ENCODE results near the gene FAM120AOS. TPM values are rescaled to one million over a fixed set of nuclear protein-coding genes. Genes with fewer than 3 reads are reported as not detected.

FAM120AOS gene
- total and polyA plus RNA-seq, 12 donors = 21.1 to 39.9 (median 31.5) TPM

DNA sequence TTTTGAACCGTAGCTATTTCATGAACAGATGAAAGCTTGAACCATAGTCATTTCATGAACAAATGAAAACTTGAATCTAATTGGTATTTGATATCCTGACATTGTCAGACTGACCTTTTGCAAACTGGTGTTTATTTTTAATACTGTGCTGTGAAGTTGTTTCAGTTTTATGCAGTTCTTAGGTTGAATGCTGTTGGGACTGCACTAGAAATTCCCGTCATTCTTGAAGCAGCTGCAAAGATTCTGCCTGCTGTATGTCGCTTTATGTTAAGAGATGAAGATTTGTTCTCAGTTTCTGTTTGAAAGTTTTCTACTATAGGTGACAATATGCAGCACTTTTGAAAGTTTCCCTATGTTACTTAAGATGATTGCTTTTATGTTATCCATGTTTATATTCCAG, 22.5 kb upstream of the FAM120AOS start:
- TF ChIP-seq, protein P1, sequence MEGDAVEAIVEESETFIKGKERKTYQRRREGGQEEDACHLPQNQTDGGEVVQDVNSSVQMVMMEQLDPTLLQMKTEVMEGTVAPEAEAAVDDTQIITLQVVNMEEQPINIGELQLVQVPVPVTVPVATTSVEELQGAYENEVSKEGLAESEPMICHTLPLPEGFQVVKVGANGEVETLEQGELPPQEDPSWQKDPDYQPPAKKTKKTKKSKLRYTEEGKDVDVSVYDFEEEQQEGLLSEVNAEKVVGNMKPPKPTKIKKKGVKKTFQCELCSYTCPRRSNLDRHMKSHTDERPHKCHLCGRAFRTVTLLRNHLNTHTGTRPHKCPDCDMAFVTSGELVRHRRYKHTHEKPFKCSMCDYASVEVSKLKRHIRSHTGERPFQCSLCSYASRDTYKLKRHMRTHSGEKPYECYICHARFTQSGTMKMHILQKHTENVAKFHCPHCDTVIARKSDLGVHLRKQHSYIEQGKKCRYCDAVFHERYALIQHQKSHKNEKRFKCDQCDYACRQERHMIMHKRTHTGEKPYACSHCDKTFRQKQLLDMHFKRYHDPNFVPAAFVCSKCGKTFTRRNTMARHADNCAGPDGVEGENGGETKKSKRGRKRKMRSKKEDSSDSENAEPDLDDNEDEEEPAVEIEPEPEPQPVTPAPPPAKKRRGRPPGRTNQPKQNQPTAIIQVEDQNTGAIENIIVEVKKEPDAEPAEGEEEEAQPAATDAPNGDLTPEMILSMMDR (IDR thresholded peaks at IDR 0.05) = no peak
- Histone ChIP-seq H3K4me3 (no peak overlapping the region), H3K27me3 (no peaks in the 10 kb centered on the region), H3K36me3 (peaks cover 0 to 77% (median 7%) of the 10 kb centered on the region in 9 donors), H3K4me1 (peaks cover 0 to 45% (median 23%) of the 10 kb centered on the region in 9 donors), H3K27ac (no peak overlapping the region), H3K9me3 (no peaks in the 10 kb centered on the region)
- intact Hi-C loops (cut with DNase I) = no loop called here
- WGBS, 2 donors = 56 to 69% methylated on average over 3 of the region's 3 CpGs
- ATAC-seq (no peak), DNase-seq (no peak)

DNA sequence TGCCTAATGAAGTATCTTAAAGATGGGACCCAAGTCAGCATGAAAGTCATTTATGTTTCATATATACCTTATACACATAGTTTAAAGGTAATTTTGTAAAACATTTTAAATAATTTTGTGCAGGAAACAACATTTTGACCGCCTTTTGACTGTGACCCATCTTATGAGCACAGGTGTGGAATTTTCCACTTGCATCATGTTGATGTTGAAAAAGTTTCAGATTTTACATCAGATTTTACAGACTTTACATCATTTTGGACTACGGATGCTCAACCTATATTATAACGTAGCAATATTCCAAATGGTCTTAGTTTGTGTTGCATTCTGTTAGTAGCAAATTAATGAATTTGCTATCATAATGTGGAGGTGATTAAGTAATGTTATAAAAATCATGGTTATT, 21.7 kb upstream of the FAM120AOS start:
- no peak overlapping the region for H3K4me3 ChIP-seq
- 96 to 97% methylated on average over 3 of the region's 3 CpGs for WGBS, 2 donors
- intact Hi-C loops (cut with DNase I) = no loop called here
- no peaks in the 10 kb centered on the region for H3K27me3 ChIP-seq
- DNase-seq (no peak), ATAC-seq (no peak)
- H3K4me1 ChIP-seq = peaks cover 0 to 46% (median 23%) of the 10 kb centered on the region in 9 donors
- H3K27ac ChIP-seq = no peak overlapping the region
- H3K36me3 ChIP-seq = peaks cover 0 to 77% (median 7%) of the 10 kb centered on the region in 9 donors
- no peaks in the 10 kb centered on the region for H3K9me3 ChIP-seq
- TF ChIP-seq, protein P1 (IDR thresholded peaks at IDR 0.05) = no peak

DNA sequence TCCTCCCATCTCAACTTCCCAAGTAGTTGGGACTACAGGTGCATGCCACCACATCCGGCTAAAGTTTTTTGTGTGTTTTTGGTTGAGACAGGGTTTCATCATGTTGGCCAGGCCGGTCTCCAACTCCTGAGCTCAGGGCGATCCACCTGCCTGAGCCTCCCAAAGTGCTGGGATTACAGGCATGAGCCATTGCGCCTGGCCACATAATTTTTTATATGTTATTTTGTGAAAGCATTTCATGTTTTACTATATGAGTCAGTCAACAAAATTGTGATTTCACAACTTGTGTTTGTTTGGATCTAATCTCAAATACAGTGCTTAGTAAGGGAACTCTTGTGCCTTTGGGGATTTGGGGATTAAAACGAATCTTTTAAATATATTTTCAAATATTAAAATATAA, 20.0 kb upstream of the FAM120AOS start:
- no peak overlapping the region for H3K4me3 ChIP-seq
- WGBS, 2 donors = 77 to 85% methylated on average over 5 of the region's 5 CpGs
- ATAC-seq = no peak

DNA sequence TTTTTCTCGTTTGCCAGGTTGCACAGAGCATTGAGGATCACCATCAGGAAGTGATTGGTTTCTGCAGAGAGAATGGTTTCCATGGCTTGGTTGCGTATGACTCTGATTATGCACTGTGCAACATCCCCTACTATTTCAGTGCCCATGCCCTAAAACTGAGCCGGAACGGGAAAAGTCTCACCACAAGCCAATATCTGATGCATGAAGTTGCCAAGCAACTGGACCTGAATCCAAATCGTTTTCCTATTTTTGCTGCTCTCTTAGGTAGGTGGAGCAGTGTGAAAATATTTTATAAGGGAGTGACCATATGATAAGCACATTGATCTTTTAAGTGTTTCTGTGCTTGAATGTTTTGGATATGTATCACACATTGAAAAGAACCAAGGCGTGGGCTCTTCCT, 17.7 kb upstream of the FAM120AOS start:
- H3K27me3 ChIP-seq = no peaks in the 10 kb centered on the region
- no peak overlapping the region for H3K4me3 ChIP-seq
- TF ChIP-seq, protein P1 (IDR thresholded peaks at IDR 0.05) = no peak
- peaks cover 7 to 66% (median 57%) of the 10 kb centered on the region in 9 donors for H3K4me1 ChIP-seq
- DNase-seq (no peak), ATAC-seq (no peak)
- intact Hi-C loops (cut with DNase I) = no loop called here
- peaks cover 0 to 51% (median 7%) of the 10 kb centered on the region in 9 donors for H3K36me3 ChIP-seq
- H3K9me3 ChIP-seq = no peaks in the 10 kb centered on the region
- WGBS, 2 donors = 80 to 84% methylated on average over 6 of the region's 6 CpGs
- H3K27ac ChIP-seq = no peak overlapping the region

More for the DNA sequence above, 20.0 kb upstream of the FAM120AOS start:
- Histone ChIP-seq H3K27me3 (no peaks in the 10 kb centered on the region), H3K36me3 (peaks cover 0 to 73% (median 7%) of the 10 kb centered on the region in 9 donors), H3K9me3 (no peaks in the 10 kb centered on the region), H3K27ac (no peak overlapping the region), H3K4me1 (peaks cover 7 to 57% (median 34%) of the 10 kb centered on the region in 9 donors)
- DNase-seq = no peak
- intact Hi-C loops (cut with DNase I) = no loop called here
- TF ChIP-seq, protein P1 (IDR thresholded peaks at IDR 0.05) = no peak
